B cell (primary cell): ENCODE measurements around the gene RAD51B.

Source experiments
- EZH2 ChIP-seq: IDR thresholded peaks from 2 replicates; pipeline ENCODE4 v1.6.1; 2012; ENCODE audit warnings: borderline replicate concordance, low read depth, mild to moderate bottlenecking, moderate library complexity, low read length; ENCODE audit not compliant: insufficient read depth, poor library complexity, severe bottlenecking
- TF ChIP-seq, protein P1 (sequence below): fragments of 200-600 bp; IDR thresholded peaks from one replicate; pipeline ENCODE4 v1.8.0; 2022; ENCODE audit warnings: antibody characterized with exemption, mild to moderate bottlenecking

DNA sequence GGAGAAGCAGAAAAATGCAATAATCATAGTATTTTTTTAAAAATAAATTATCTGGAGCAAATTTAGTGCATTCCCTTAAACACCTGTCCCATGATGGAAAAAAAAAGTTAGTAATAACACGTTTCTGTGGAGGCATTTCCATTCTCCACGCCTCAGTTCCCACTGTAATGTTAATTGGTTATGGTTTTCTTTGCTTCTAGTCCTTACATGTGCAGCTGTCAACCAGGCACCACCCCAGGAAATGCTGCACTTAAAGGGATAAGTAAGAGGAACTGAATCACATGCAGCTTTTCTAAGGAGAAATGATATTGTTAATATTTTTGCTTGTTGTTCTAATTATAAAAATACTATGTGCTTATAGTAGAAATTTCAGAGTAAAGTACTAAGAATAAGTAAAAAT, 733.0 kb downstream of the RAD51B start:
- TF ChIP-seq, protein P1, sequence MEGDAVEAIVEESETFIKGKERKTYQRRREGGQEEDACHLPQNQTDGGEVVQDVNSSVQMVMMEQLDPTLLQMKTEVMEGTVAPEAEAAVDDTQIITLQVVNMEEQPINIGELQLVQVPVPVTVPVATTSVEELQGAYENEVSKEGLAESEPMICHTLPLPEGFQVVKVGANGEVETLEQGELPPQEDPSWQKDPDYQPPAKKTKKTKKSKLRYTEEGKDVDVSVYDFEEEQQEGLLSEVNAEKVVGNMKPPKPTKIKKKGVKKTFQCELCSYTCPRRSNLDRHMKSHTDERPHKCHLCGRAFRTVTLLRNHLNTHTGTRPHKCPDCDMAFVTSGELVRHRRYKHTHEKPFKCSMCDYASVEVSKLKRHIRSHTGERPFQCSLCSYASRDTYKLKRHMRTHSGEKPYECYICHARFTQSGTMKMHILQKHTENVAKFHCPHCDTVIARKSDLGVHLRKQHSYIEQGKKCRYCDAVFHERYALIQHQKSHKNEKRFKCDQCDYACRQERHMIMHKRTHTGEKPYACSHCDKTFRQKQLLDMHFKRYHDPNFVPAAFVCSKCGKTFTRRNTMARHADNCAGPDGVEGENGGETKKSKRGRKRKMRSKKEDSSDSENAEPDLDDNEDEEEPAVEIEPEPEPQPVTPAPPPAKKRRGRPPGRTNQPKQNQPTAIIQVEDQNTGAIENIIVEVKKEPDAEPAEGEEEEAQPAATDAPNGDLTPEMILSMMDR, result no peak
- TF ChIP-seq EZH2, result no peak
